22Rv1 (cell line): ENCODE measurements around the gene SH3PXD2A.

ENCODE experiments used
- H3K27ac ChIP-seq: fragments of 450-650 bp; 2 replicates; pipeline ENCODE4 v1.5.1; 2017
- CTCF ChIP-seq: fragments of 450-650 bp; IDR thresholded peaks from 2 replicates; pipeline ENCODE4 v1.5.1; 2017; ENCODE audit warnings: mild to moderate bottlenecking
- ZFX ChIP-seq: fragments of 450-650 bp; IDR thresholded peaks from 2 replicates; pipeline ENCODE4 v1.6.1; 2017; ENCODE audit warnings: antibody characterized with exemption, borderline replicate concordance

SH3PXD2A gene

GRCh38 chr10:103747193-103747865 lies 108.0 kb downstream of the SH3PXD2A start:
- no peak for TF ChIP-seq CTCF
- TF ChIP-seq ZFX = no peak
- H3K27ac ChIP-seq = no peak overlapping the region

- no peak for TF ChIP-seq CTCF
- TF ChIP-seq ZFX = no peak
Measured at GRCh38 chr10:103746598-103746997, 108.8 kb downstream of the SH3PXD2A start.

GRCh38 chr10:103745341-103746247 lies 109.8 kb downstream of the SH3PXD2A start:
- no peak overlapping the region for H3K27ac ChIP-seq
- TF ChIP-seq ZFX = no peak
- TF ChIP-seq CTCF = no peak

More at GRCh38 chr10:103746598-103746997, 108.8 kb downstream of the SH3PXD2A start:
- no peak overlapping the region for H3K27ac ChIP-seq

- H3K27ac ChIP-seq = no peak overlapping the region
- no peak for TF ChIP-seq CTCF
- no peak for TF ChIP-seq ZFX
Measured at GRCh38 chr10:103742824-103743223, 112.6 kb downstream of the SH3PXD2A start.

- H3K27ac ChIP-seq = no peak overlapping the region
- no peak for TF ChIP-seq CTCF
- no peak for TF ChIP-seq ZFX
Measured at GRCh38 chr10:103740611-103741010, 114.8 kb downstream of the SH3PXD2A start.

- no peak overlapping the region for H3K27ac ChIP-seq
- TF ChIP-seq CTCF (no peak), ZFX (no peak)
Measured at GRCh38 chr10:103739039-103739764, 116.2 kb downstream of the SH3PXD2A start.
